NT2/D1 (cell line): ENCODE measurements around the gene RAMAC.

Experiments
- DNase-seq: peaks from one replicate; pipeline ENCODE4 v3.0.0-alpha.2; 2011; ENCODE audit warnings: low read depth, low spot score
- H3K27me3 ChIP-seq: 2 replicates; pipeline ENCODE4 v1.6.0; 2011; ENCODE audit warnings: mild to moderate bottlenecking; ENCODE audit not compliant: insufficient read length, insufficient read depth
- H3K36me3 ChIP-seq: 2 replicates; pipeline ENCODE4 v1.6.1; 2011; ENCODE audit warnings: mild to moderate bottlenecking, low read length, mixed read lengths; ENCODE audit not compliant: insufficient read depth, insufficient read length
- H3K4me1 ChIP-seq: 2 replicates; pipeline ENCODE4 v1.5.1; 2011; ENCODE audit not compliant: insufficient read depth, insufficient read length
- H3K4me3 ChIP-seq: 2 replicates; pipeline ENCODE4 v1.5.1; 2011; ENCODE audit warnings: low read depth; ENCODE audit not compliant: insufficient read length
- H3K9ac ChIP-seq: 2 replicates; pipeline ENCODE4 v1.6.0; 2011; ENCODE audit warnings: low read depth; ENCODE audit not compliant: insufficient read length
- H3K9me3 ChIP-seq: 2 replicates; pipeline ENCODE4 v1.5.1; 2011; ENCODE audit warnings: mild to moderate bottlenecking, low read length; ENCODE audit not compliant: insufficient read depth
- SUZ12 ChIP-seq: IDR thresholded peaks from 2 replicates; pipeline ENCODE4 v1.6.1; 2011; ENCODE audit not compliant: insufficient read length, insufficient read depth; ENCODE audit errors: extremely low read depth
- YY1 ChIP-seq: IDR thresholded peaks from 2 replicates; pipeline ENCODE4 v1.6.1; 2011; ENCODE audit not compliant: insufficient read length, insufficient read depth
- ZNF274 ChIP-seq: IDR thresholded peaks from 2 replicates; pipeline ENCODE4 v1.6.1; 2011; ENCODE audit warnings: mild to moderate bottlenecking, low read depth, low read length

Gene RAMAC

GRCh38 chr15:82958638-82959037 is 27.4 kb upstream of the RAMAC start:
- no peaks in the 10 kb centered on the region for H3K27me3 ChIP-seq
- no peaks in the 10 kb centered on the region for H3K9me3 ChIP-seq
- TF ChIP-seq ZNF274 (no peak), YY1 (no peak), SUZ12 (no peak)
- H3K4me1 ChIP-seq = no peaks in the 10 kb centered on the region
- no peak for DNase-seq
- H3K36me3 ChIP-seq = peaks cover 7% of the 10 kb centered on the region
- H3K9ac ChIP-seq = no peak overlapping the region
- H3K4me3 ChIP-seq = no peak overlapping the region

- no peak for DNase-seq
- Histone ChIP-seq H3K27me3 (no peaks in the 10 kb centered on the region), H3K9ac (no peak overlapping the region), H3K9me3 (no peaks in the 10 kb centered on the region), H3K4me3 (no peak overlapping the region), H3K36me3 (peaks cover 7% of the 10 kb centered on the region), H3K4me1 (no peaks in the 10 kb centered on the region)
- TF ChIP-seq YY1 = no peak
- TF ChIP-seq ZNF274 = no peak
- TF ChIP-seq SUZ12 = no peak
These were observed 26.6 kb upstream of the RAMAC start for GRCh38 chr15:82959423-82959822.

- no peaks in the 10 kb centered on the region for H3K4me1 ChIP-seq
- DNase-seq = no peak
- no peaks in the 10 kb centered on the region for H3K27me3 ChIP-seq
- TF ChIP-seq YY1 = no peak
- TF ChIP-seq SUZ12 = no peak
- no peak overlapping the region for H3K4me3 ChIP-seq
- H3K9ac ChIP-seq = no peak overlapping the region
- H3K36me3 ChIP-seq = peaks cover 7% of the 10 kb centered on the region
- H3K9me3 ChIP-seq = no peaks in the 10 kb centered on the region
These were observed 25.2 kb upstream of the RAMAC start for GRCh38 chr15:82960766-82961165.

- no peak overlapping the region for H3K9ac ChIP-seq
- peaks cover 3% of the 10 kb centered on the region for H3K36me3 ChIP-seq
- TF ChIP-seq ZNF274 (no peak), YY1 (no peak), SUZ12 (no peak)
- no peaks in the 10 kb centered on the region for H3K27me3 ChIP-seq
- no peaks in the 10 kb centered on the region for H3K9me3 ChIP-seq
- DNase-seq = peak; percentile 72
- H3K4me1 ChIP-seq = no peaks in the 10 kb centered on the region
- no peak overlapping the region for H3K4me3 ChIP-seq
These were observed 22.3 kb upstream of the RAMAC start for GRCh38 chr15:82963471-82964341.

GRCh38 chr15:82964890-82965289 is 21.1 kb upstream of the RAMAC start:
- Histone ChIP-seq H3K9me3 (no peaks in the 10 kb centered on the region), H3K27me3 (no peaks in the 10 kb centered on the region), H3K4me1 (no peaks in the 10 kb centered on the region), H3K9ac (no peak overlapping the region), H3K36me3 (no peaks in the 10 kb centered on the region), H3K4me3 (no peak overlapping the region)
- no peak for DNase-seq
- TF ChIP-seq SUZ12 (no peak), YY1 (no peak), ZNF274 (no peak)

GRCh38 chr15:82966671-82967071 is 19.3 kb upstream of the RAMAC start:
- Histone ChIP-seq H3K4me3 (no peak overlapping the region), H3K4me1 (no peaks in the 10 kb centered on the region), H3K27me3 (no peaks in the 10 kb centered on the region), H3K9me3 (no peaks in the 10 kb centered on the region), H3K36me3 (no peaks in the 10 kb centered on the region), H3K9ac (no peak overlapping the region)
- TF ChIP-seq ZNF274 (no peak), SUZ12 (no peak), YY1 (no peak)
- no peak for DNase-seq

GRCh38 chr15:82968066-82968465 is 17.9 kb upstream of the RAMAC start:
- H3K9ac ChIP-seq = no peak overlapping the region
- H3K4me3 ChIP-seq = no peak overlapping the region
- H3K36me3 ChIP-seq = no peaks in the 10 kb centered on the region
- no peaks in the 10 kb centered on the region for H3K27me3 ChIP-seq
- H3K4me1 ChIP-seq = no peaks in the 10 kb centered on the region
- TF ChIP-seq SUZ12 = no peak
- TF ChIP-seq ZNF274 = no peak
- TF ChIP-seq YY1 = no peak
- no peak for DNase-seq
- H3K9me3 ChIP-seq = no peaks in the 10 kb centered on the region
